SK-N-MC (cell line): Measurements from ENCODE around the gene DSP.

Source experiments
- DNase-seq: peaks from one replicate; pipeline ENCODE4 v3.0.0-alpha.2; 2011; ENCODE audit warnings: low read depth, low spot score
- H3K27ac ChIP-seq: fragments of 200-600 bp; sonication (generic); 2 replicates; pipeline ENCODE4 v1.5.1; 2016; ENCODE audit warnings: mixed run types
- H3K36me3 ChIP-seq: fragments of 200-600 bp; sonication (generic); 2 replicates; pipeline ENCODE4 v1.6.1; 2017; ENCODE audit warnings: antibody characterized with exemption, low read length, mixed read lengths; ENCODE audit not compliant: insufficient read depth
- H3K4me3 ChIP-seq: fragments of 200-600 bp; sonication (generic); 2 replicates; pipeline ENCODE4 v1.5.1; 2016
- H3K9ac ChIP-seq: fragments of 200-600 bp; sonication (generic); 2 replicates; pipeline ENCODE4 v1.8.0; 2017; ENCODE audit warnings: mixed run types, mixed read lengths; ENCODE audit not compliant: insufficient read length
- H3K9me3 ChIP-seq: fragments of 200-600 bp; sonication (generic); 2 replicates; pipeline ENCODE4 v1.6.1; 2017; ENCODE audit warnings: low read depth, mild to moderate bottlenecking, antibody characterized with exemption, low read length, moderate library complexity, mixed read lengths
- EZH2 ChIP-seq: fragments of 200-600 bp; sonication (generic); IDR thresholded peaks from one replicate; pipeline ENCODE4 v1.6.1; 2017; ENCODE audit warnings: antibody characterized with exemption
- FOXP2 ChIP-seq: optimal IDR thresholded peaks from 2 replicates; pipeline ENCODE3; 2011; ENCODE audit warnings: mild to moderate bottlenecking, moderate library complexity; ENCODE audit not compliant: insufficient read depth; ENCODE audit errors: extremely low read length, control extremely low read depth
- POLR2AphosphoS5 ChIP-seq: IDR thresholded peaks from 2 replicates; pipeline ENCODE4 v1.6.1; 2012; ENCODE audit warnings: mild to moderate bottlenecking, low read depth, low read length, borderline replicate concordance

DSP gene

GRCh38 chr6:7589949-7590917 lies 48.8 kb downstream of the DSP start, which contains the start of gene SNRNP48:
TSS of gene SNRNP48 (plus strand) at chr6:7590198. CDS start at chr6:7590258, 60 bp downstream.
- peak; percentile 99 for TF ChIP-seq POLR2AphosphoS5
- no peak for TF ChIP-seq FOXP2
- TF ChIP-seq EZH2, result no peak
- H3K36me3 ChIP-seq, result peaks cover 21% of the 10 kb centered on the region
- DNase-seq, result no peak
- H3K4me3 ChIP-seq, result peak within 1 kb of the TSS; percentile 92
- no peaks in the 10 kb centered on the region for H3K9me3 ChIP-seq
- peak within 1 kb of the TSS; percentile 76 for H3K27ac ChIP-seq
- H3K9ac ChIP-seq, result peak within 1 kb of the TSS; percentile 90

GRCh38 chr6:7590918-7591302 lies 49.4 kb downstream of the DSP start:
- peak overlapping the region; percentile 90 for H3K9ac ChIP-seq
- no peak for TF ChIP-seq POLR2AphosphoS5
- TF ChIP-seq EZH2, result no peak
- TF ChIP-seq FOXP2, result no peak
- H3K27ac ChIP-seq, result no peak overlapping the region
- H3K9me3 ChIP-seq, result no peaks in the 10 kb centered on the region
- DNase-seq, result no peak
- peaks cover 28% of the 10 kb centered on the region for H3K36me3 ChIP-seq
- peak overlapping the region; percentile 92 for H3K4me3 ChIP-seq

- peak overlapping the region; percentile 92 for H3K4me3 ChIP-seq
- no peak overlapping the region for H3K27ac ChIP-seq
- peak overlapping the region; percentile 90 for H3K9ac ChIP-seq
- H3K36me3 ChIP-seq, result peaks cover 36% of the 10 kb centered on the region
- TF ChIP-seq EZH2 (no peak), FOXP2 (no peak), POLR2AphosphoS5 (no peak)
- DNase-seq, result no peak
- no peaks in the 10 kb centered on the region for H3K9me3 ChIP-seq
Measured at GRCh38 chr6:7591770-7592169, 50.3 kb downstream of the DSP start.

- Histone ChIP-seq H3K27ac (no peak overlapping the region), H3K9me3 (no peaks in the 10 kb centered on the region), H3K9ac (no peak overlapping the region), H3K36me3 (peaks cover 50% of the 10 kb centered on the region), H3K4me3 (no peak overlapping the region)
- no peak for DNase-seq
- TF ChIP-seq FOXP2, result no peak
- no peak for TF ChIP-seq POLR2AphosphoS5
- no peak for TF ChIP-seq EZH2
Measured at GRCh38 chr6:7593229-7593628, 51.8 kb downstream of the DSP start.

GRCh38 chr6:7594579-7595125 lies 53.2 kb downstream of the DSP start:
- no peak for DNase-seq
- peaks cover 64% of the 10 kb centered on the region for H3K36me3 ChIP-seq
- no peak overlapping the region for H3K27ac ChIP-seq
- H3K9me3 ChIP-seq, result no peaks in the 10 kb centered on the region
- no peak overlapping the region for H3K9ac ChIP-seq
- no peak overlapping the region for H3K4me3 ChIP-seq
- TF ChIP-seq FOXP2 (no peak), POLR2AphosphoS5 (no peak), EZH2 (no peak)

- no peak overlapping the region for H3K4me3 ChIP-seq
- no peak overlapping the region for H3K9ac ChIP-seq
- H3K36me3 ChIP-seq, result peaks cover 98% of the 10 kb centered on the region
- no peak for DNase-seq
- H3K27ac ChIP-seq, result no peak overlapping the region
- TF ChIP-seq EZH2 (no peak), FOXP2 (no peak), POLR2AphosphoS5 (no peak)
- no peaks in the 10 kb centered on the region for H3K9me3 ChIP-seq
Measured at GRCh38 chr6:7604003-7604402, 62.5 kb downstream of the DSP start.

- TF ChIP-seq EZH2 (no peak), FOXP2 (no peak), POLR2AphosphoS5 (no peak)
- no peak for DNase-seq
- Histone ChIP-seq H3K27ac (no peak overlapping the region), H3K4me3 (no peak overlapping the region), H3K9ac (no peak overlapping the region), H3K36me3 (peaks cover 98% of the 10 kb centered on the region), H3K9me3 (no peaks in the 10 kb centered on the region)
Measured at GRCh38 chr6:7604506-7604905, 63.0 kb downstream of the DSP start.

- Histone ChIP-seq H3K9me3 (no peaks in the 10 kb centered on the region), H3K36me3 (peaks cover 16% of the 10 kb centered on the region), H3K9ac (no peak overlapping the region), H3K27ac (peak overlapping the region; percentile 37; the same call in 1 of the 2 replicates), H3K4me3 (no peak overlapping the region)
- TF ChIP-seq POLR2AphosphoS5, result 0 out of 2 replicates have a peak, but pooled peaks have one; percentile 7
- TF ChIP-seq FOXP2, result no peak
- peak; percentile 66 for DNase-seq
Measured at GRCh38 chr6:7615611-7616383, 74.3 kb downstream of the DSP start.
